Fibroblast of pulmonary artery (primary cell): ENCODE measurements around the gene PCMTD2.

ENCODE experiments used
- DNase-seq: peaks from one replicate; pipeline ENCODE4 v3.0.0-alpha.2; 2010; ENCODE audit warnings: low read depth
- H3K4me3 ChIP-seq: replicated peaks from 2 replicates; pipeline ENCODE4 v1.5.1; 2011; ENCODE audit warnings: low read depth, mild to moderate bottlenecking, control low read depth, low read length, moderate library complexity
- TF ChIP-seq, protein P1 (sequence below): IDR thresholded peaks from 2 replicates; pipeline ENCODE4 v1.5.1; 2011; ENCODE audit warnings: mild to moderate bottlenecking, control low read depth, low read length, inconsistent platforms; ENCODE audit errors: missing control alignments

Gene PCMTD2

GRCh38 chr20:64241061-64241460, 14.5 kb upstream of the PCMTD2 start:
- DNase-seq, result no peak
- TF ChIP-seq, protein P1, sequence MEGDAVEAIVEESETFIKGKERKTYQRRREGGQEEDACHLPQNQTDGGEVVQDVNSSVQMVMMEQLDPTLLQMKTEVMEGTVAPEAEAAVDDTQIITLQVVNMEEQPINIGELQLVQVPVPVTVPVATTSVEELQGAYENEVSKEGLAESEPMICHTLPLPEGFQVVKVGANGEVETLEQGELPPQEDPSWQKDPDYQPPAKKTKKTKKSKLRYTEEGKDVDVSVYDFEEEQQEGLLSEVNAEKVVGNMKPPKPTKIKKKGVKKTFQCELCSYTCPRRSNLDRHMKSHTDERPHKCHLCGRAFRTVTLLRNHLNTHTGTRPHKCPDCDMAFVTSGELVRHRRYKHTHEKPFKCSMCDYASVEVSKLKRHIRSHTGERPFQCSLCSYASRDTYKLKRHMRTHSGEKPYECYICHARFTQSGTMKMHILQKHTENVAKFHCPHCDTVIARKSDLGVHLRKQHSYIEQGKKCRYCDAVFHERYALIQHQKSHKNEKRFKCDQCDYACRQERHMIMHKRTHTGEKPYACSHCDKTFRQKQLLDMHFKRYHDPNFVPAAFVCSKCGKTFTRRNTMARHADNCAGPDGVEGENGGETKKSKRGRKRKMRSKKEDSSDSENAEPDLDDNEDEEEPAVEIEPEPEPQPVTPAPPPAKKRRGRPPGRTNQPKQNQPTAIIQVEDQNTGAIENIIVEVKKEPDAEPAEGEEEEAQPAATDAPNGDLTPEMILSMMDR, result no peak

DNA sequence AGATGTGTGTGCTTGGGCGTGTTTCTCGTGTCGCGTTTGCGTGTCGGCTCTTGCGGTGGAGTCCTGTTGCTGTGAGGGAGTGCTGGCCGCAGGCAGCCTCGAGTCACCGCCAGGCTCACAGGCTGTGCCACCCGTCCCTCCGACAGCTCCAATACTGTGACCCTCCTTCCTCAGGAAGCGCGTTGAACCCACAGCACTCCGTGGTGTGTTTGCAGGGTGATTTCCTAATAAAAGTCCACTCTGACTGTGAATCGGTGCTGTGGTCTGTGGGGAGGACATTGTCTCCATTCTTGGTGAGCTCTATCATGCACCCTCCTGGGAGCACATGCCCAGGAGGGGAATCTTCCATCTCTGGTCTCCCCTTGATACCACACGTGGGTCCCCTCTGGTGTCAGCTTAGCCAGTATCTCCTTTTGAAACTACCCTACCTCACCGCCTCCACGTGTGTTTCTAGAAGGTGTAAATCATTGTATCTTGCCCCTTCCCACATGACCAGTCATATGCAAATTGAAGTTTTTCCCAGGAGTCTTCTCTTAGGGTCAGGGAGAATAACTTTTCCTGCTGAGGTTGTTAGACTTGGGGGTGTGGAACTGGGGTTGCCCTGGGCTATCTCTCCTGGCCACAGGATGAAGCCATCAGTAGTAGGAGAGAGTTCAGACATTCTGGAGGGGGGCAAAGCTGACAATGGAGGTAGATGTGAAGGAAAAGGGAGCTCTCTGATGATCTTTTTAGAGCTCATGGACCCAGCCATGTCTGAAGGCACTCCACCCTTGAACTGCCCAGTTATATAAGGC, 13.3 kb upstream of the PCMTD2 start:
- no peak for DNase-seq
- TF ChIP-seq, protein P1, result no peak
- H3K4me3 ChIP-seq, result no peak overlapping the region

More at GRCh38 chr20:64241061-64241460, 14.5 kb upstream of the PCMTD2 start:
- no peak overlapping the region for H3K4me3 ChIP-seq

GRCh38 chr20:64242797-64243475, 12.6 kb upstream of the PCMTD2 start:
- TF ChIP-seq, protein P1, result no peak
- H3K4me3 ChIP-seq, result no peak overlapping the region
- no peak for DNase-seq

GRCh38 chr20:64244281-64244805, 11.2 kb upstream of the PCMTD2 start:
- H3K4me3 ChIP-seq, result no peak overlapping the region
- no peak for DNase-seq
- TF ChIP-seq, protein P1, result no peak

DNA sequence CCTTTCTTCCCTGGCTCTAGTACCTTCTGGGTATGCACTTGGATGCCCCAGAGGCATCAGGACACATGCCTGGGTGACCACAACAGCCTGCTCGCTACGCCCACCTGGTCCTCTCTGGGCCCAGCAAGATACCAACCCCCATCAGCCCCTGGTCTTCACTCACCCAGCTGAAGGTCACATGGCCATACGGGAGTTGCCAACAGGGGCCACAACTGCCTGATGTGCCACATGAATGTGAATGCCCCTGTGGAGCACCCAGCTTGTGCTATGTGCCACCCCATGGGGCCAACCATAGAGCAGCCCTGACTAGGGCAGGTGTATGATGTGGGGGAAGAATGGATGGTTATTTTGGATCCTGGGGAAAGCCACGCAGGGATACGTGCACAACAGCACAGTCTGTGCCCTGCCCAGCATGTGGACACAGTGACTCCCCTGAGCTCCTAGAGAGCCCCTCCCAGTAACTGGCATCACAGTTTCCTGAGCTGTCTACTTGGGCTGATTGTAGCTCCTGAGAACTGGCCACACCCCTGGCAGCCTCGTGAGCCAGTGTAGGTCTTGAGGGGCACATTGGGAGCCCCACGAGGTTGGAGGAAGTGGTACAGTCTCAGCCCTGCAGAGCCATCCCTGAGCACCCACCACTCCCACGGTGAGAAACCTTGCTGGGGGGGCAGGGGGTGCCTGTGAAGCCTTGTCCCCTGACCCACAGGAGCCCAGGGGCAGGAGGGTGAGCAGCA, 10.5 kb upstream of the PCMTD2 start:
- TF ChIP-seq, protein P1, result no peak
- H3K4me3 ChIP-seq, result no peak overlapping the region
- DNase-seq, result no peak

- DNase-seq, result no peak
- H3K4me3 ChIP-seq, result no peak overlapping the region
- TF ChIP-seq, protein P1, result no peak
Measured at GRCh38 chr20:64245746-64246595, 9.6 kb upstream of the PCMTD2 start.
